Natural killer cell treated with Interleukin-12 subunit alpha and Interleukin-12 subunit beta and Interleukin-15 and Interleukin-18, amount 100 ng/mL, for 72 hours (primary cell): ENCODE data around the gene COL9A3. TPM values are rescaled to one million over a fixed set of nuclear protein-coding genes. Genes with fewer than 3 reads are reported as not detected.
A peak's percentile ranks its signal among the peaks of the same experiment; 100 is the strongest.
"Not testable (repeated sequence)": the region's sequence is repeated elsewhere in the genome, so short reads cannot be mapped to it uniquely, and the experiment has no call there.

Experiments
- ATAC-seq, 2 donors: fragments of 150-1000 bp; cut with Tn5 transposase in 1 of 2; sonication (Bioruptor Pico), chemical (Tn5 transposase) in 1 of 2; 2 replicates each; pipeline ENCODE4 v1.10.0; 2021
- DNase-seq: peaks from one replicate; pipeline ENCODE4 v3.0.0; 2022; ENCODE audit warnings: low spot score
- H3K27ac Mint-ChIP-seq, 2 donors: 1 replicate in 1 of 2; 2 replicates in 1 of 2; pipeline ENCODE4 v1.8.0; 2022; ENCODE audit warnings: mixed read lengths in 2 of 2, mild to moderate bottlenecking in 1 of 2, moderate library complexity in 1 of 2
- H3K27me3 Mint-ChIP-seq, 2 donors: 1 replicate in 1 of 2; 2 replicates in 1 of 2; pipeline ENCODE4 v1.8.0; 2022; ENCODE audit warnings: mixed read lengths in 2 of 2
- H3K36me3 Mint-ChIP-seq: one replicate; pipeline ENCODE4 v1.8.0; 2022; ENCODE audit warnings: mixed read lengths
- H3K4me1 Mint-ChIP-seq, 2 donors: 1 replicate in 1 of 2; 2 replicates in 1 of 2; pipeline ENCODE4 v1.8.0; 2022; ENCODE audit warnings: low read depth in 2 of 2, mixed read lengths in 2 of 2, mild to moderate bottlenecking in 1 of 2
- H3K4me3 Mint-ChIP-seq: one replicate; pipeline ENCODE4 v1.8.0; 2022; ENCODE audit warnings: mixed read lengths
- H3K9me3 Mint-ChIP-seq: 2 replicates; pipeline ENCODE4 v1.8.0; 2022; ENCODE audit warnings: mixed read lengths
- total RNA-seq, 2 donors: library from RNA; stranded (reverse); gene quantifications; one replicate each; pipeline ENCODE4 v1.2.3, GENCODE V29; 2022

COL9A3 gene
- total RNA-seq, 2 donors from 2014 or later = not detected

DNA sequence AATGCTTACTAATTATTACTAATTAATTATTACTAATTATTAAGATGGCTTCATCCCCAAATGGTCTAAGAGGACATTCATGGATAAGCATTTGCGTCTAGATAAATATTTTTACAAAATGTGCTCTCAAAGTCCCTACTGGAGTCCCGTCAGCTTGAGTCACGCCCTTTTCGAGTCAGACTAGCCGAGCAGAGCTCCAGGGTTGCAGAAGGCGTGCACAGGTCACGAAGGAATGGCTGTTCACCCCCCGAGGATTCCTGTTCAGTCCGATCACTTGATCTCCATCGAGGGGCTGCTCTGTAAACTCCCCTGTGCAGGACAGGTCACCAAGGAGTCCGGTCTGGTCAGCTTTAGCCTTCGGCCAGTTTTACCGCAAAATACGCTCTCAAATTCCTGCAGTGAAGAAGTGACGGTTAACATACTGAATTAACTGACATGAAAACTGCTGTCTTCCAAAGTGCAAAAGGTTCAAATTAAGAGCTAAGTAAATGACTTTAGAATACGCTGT, 24.9 kb downstream of the COL9A3 start:
- H3K4me3 Mint-ChIP-seq = no peak overlapping the region
- DNase-seq (no peak), ATAC-seq (no peak)
- no peaks in the 10 kb centered on the region for H3K36me3 Mint-ChIP-seq
- no peak overlapping the region for H3K27ac Mint-ChIP-seq
- H3K4me1 Mint-ChIP-seq = no peaks in the 10 kb centered on the region
- no peaks in the 10 kb centered on the region for H3K9me3 Mint-ChIP-seq
- H3K27me3 Mint-ChIP-seq = no peaks in the 10 kb centered on the region

DNA sequence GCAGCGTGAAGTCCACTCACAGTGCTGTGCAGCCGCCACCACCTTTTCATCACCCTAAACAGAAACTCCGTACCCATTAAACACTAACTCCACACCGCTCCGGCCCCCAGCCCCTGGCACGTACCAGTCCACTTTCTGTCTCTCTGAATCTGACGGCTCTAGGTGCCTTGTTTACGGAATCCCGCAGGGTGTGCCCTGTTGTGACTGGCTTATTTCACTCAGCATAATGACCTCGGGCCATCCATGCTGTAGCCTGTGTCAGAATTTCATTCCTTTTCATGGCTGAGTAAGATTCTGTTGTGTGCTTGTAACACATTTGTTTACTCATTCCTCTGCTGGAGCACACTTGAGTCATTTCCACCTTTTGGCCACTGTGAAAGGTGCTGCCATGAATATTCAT, 26.8 kb downstream of the COL9A3 start:
- peak; percentile 15 for DNase-seq
- H3K9me3 Mint-ChIP-seq = no peaks in the 10 kb centered on the region

DNA sequence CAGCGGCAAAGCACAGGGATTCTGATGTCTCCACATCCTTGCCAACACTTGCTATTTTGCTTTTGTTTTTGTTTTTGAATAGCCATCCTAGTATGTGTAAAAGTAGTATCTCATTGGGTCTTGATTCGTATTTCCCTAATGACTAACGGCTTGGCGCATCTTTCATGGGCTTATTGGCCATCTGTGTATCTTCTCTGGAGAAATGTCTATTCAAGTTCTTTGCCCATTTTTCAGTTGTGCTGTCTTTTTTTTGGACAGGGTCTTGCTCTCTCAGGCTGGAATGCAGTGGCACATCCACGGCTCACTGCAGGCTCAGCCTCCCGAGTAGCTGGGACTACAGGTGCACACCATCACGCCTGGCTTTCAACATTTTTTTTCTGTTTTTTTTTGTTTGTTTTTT, 27.3 kb downstream of the COL9A3 start:
- no peak overlapping the region for H3K27ac Mint-ChIP-seq
- H3K4me1 Mint-ChIP-seq = no peaks in the 10 kb centered on the region
- H3K4me3 Mint-ChIP-seq = no peak overlapping the region
- ATAC-seq (no peak), DNase-seq (no peak)
- no peaks in the 10 kb centered on the region for H3K9me3 Mint-ChIP-seq
- H3K27me3 Mint-ChIP-seq = no peaks in the 10 kb centered on the region
- no peaks in the 10 kb centered on the region for H3K36me3 Mint-ChIP-seq

More for the DNA sequence above, 26.8 kb downstream of the COL9A3 start:
- no peak overlapping the region for H3K27ac Mint-ChIP-seq
- ATAC-seq = peak in 1 of 2 donors; percentile 46
- H3K4me1 Mint-ChIP-seq = no peaks in the 10 kb centered on the region
- no peaks in the 10 kb centered on the region for H3K27me3 Mint-ChIP-seq
- no peaks in the 10 kb centered on the region for H3K36me3 Mint-ChIP-seq
- H3K4me3 Mint-ChIP-seq = no peak overlapping the region

DNA sequence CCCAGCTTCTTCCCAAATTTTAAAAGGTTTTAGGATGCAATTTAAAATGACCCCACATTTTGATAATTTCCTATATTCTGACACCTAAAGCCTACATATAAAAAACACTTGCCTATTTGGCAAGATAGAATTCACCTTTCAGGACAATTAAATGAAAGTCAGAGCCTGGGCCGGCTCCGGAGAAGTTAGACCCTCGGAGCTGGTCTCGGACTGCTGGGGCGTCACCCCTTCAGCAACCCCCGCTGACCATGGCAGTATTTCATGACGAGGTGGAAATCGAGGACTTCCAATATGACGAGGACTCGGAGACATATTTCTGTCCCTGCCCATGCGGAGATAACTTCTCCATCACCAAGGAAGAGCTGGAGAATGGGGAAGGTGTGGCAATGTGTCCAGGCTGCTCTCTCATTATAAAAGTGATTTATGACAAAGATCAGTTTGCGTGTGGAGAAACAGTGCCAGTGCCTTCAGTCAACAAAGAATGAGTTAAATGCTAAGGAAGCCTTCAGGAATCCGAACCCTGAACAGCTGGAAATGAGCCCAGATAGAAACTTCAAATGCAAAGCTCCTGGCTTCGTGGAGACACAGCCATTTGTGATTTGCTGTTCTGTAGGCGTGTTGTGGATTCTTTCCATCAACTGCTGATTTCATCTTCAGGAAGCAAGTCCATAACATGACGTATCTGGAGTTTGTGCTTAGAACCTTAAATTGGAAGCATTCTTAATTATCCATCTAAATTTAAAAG, 28.7 kb downstream of the COL9A3 start:
- no peaks in the 10 kb centered on the region for H3K27me3 Mint-ChIP-seq
- ATAC-seq = no peak

DNA sequence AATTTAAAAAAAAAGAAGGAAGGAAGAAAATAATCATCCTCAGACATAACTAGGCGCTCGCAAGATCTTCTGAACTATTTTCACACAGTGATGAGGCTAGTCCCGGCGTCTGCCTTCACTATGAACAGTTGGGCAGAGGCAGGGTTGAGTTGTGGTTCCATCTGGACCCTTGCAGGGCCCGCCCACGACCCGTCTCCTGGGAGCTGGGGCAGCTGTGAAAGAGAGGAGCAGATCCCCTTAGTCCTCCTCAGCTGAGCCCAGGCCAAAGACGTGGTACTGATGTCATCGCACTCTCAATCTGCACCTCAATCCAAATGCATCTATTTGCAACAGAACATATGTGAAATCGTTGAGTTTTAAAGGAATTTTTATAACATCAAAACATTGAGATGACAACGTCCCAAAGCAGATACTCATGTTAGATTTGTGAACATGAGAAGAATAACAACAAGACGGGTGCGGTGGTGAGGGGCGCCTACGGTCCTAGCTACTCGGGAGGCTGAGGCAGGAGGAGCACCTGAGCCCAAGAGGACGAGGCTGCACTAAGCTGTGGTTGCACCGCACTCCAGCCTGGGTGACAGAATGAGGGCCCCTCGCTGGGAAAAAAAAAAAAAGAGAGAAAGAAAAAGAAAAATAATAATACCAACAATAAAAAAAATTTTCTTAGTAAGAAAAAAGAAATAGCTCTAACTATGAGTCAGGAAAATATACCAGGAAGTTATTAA, 29.5 kb downstream of the COL9A3 start:
- DNase-seq (peak; percentile 51), ATAC-seq (no peak)
- Mint-ChIP-seq H3K9me3 (no peaks in the 10 kb centered on the region), H3K4me3 (no peak overlapping the region), H3K4me1 (no peaks in the 10 kb centered on the region), H3K27ac (no peak overlapping the region), H3K27me3 (no peaks in the 10 kb centered on the region), H3K36me3 (no peaks in the 10 kb centered on the region)

More for the DNA sequence above, 28.7 kb downstream of the COL9A3 start:
- peak; percentile 22 for DNase-seq
- no peak overlapping the region for H3K4me3 Mint-ChIP-seq
- no peaks in the 10 kb centered on the region for H3K9me3 Mint-ChIP-seq
- no peaks in the 10 kb centered on the region for H3K4me1 Mint-ChIP-seq
- H3K36me3 Mint-ChIP-seq = no peaks in the 10 kb centered on the region
- H3K27ac Mint-ChIP-seq = no peak overlapping the region

DNA sequence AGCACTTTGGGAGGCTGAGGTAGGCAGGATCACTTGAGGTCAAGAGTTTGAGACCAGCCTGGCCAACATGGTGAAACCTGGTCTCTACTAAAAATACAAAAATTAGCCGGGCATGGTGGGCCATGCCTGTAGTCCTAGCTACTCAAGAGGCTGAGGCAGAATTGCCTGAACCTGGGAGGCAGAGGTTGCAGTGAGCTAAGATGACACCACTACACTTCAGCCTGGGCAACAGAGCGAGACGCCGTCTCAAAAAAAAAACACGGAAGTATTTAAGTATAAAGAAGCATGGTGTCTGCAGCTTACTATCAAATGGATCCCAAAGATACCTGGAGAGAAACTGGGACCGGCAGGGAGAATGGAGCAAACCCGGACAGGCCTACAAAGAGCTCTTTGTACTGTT, 32.1 kb downstream of the COL9A3 start:
- not testable (repeated sequence) for DNase-seq, H3K27me3 Mint-ChIP-seq, H3K4me3 Mint-ChIP-seq, ATAC-seq, H3K9me3 Mint-ChIP-seq, H3K27ac Mint-ChIP-seq, H3K36me3 Mint-ChIP-seq, H3K4me1 Mint-ChIP-seq

DNA sequence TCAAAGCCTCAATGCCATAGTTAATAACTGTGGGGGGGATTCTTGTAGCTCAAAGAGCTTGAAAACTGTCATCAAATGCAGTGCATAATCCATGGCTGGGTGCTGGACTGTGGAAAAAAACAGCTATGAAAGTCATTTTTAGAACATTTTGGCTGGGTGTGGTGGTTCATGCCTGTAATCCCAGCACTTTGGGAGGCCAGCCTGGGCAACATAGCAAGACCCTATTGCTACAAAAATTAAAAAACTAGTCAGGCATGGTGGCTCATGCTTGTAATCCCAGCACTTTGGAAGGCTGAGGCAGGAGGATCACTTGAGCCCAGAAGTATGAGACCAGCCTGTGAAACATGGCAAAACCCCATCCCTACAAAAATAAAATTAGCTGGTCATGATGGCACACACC, 32.6 kb downstream of the COL9A3 start:
- ATAC-seq = no peak
- Mint-ChIP-seq H3K27ac (no peak overlapping the region), H3K4me1 (peaks cover 0 to 7% of the 10 kb centered on the region in 2 donors), H3K9me3 (no peaks in the 10 kb centered on the region), H3K27me3 (no peaks in the 10 kb centered on the region), H3K4me3 (no peak overlapping the region), H3K36me3 (peaks cover 4% of the 10 kb centered on the region)
- no peak for DNase-seq

DNA sequence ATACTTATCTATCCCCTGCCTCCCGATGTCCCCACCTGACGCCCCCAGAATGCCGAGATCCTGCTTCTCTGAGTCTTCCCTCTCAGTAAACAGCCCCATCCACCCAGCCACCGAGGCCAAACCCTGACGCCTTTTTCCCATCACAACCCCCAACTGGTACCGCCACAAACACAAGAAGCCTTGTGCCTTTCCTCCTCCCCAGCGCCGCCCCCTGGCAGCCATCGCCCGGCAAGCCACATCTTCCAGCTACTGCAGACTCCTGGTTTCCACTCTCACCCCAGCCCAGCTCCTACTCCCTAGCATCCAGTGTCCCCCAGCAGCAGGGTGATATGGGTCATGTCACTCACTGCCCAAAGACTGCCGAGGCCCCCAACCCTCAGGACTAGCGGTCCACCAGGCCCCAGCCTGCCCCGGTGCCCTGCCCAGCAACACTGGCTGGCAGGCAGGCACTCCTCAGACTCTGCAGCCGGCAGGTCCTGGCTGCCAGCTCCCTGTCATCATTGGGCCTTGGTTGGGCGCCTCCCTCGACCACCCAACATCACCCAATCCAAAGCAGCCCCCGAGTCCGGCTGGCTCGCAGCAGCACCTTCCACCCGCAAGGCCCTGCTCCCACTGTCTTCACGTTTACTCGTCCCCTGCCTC, 33.6 kb downstream of the COL9A3 start:
- no peaks in the 10 kb centered on the region for H3K27me3 Mint-ChIP-seq
- H3K27ac Mint-ChIP-seq = no peak overlapping the region
- ATAC-seq (no peak), DNase-seq (peak; percentile 56)
- H3K4me3 Mint-ChIP-seq = no peak overlapping the region
- peaks cover 0 to 7% of the 10 kb centered on the region in 2 donors for H3K4me1 Mint-ChIP-seq
- peaks cover 4% of the 10 kb centered on the region for H3K36me3 Mint-ChIP-seq
- no peaks in the 10 kb centered on the region for H3K9me3 Mint-ChIP-seq

DNA sequence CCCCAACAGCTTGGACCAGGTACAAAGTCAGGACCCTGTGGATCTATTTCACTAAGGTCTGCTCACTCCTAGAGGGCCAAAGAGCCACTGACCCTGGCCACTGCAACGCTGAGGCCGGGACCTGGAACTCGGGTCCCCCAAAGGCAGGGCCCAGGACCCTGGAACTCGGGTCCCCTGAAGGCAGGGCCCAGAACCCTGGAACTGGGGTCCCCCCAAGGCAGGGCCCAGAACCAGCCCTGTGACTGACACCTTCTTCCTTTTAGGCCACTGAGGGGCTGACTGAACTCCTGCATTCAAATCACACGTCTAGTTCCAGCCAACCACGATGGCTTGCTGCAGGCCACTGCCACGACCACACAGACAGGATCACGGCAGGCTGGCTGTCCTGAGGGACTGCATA, 35.3 kb downstream of the COL9A3 start:
- Mint-ChIP-seq H3K27me3 (no peaks in the 10 kb centered on the region), H3K36me3 (peaks cover 5% of the 10 kb centered on the region), H3K4me3 (no peak overlapping the region), H3K9me3 (no peaks in the 10 kb centered on the region), H3K4me1 (peaks cover 0 to 7% of the 10 kb centered on the region in 2 donors), H3K27ac (no peak overlapping the region)
- ATAC-seq (peak in 1 of 2 donors; percentile 36), DNase-seq (peak; percentile 35)

DNA sequence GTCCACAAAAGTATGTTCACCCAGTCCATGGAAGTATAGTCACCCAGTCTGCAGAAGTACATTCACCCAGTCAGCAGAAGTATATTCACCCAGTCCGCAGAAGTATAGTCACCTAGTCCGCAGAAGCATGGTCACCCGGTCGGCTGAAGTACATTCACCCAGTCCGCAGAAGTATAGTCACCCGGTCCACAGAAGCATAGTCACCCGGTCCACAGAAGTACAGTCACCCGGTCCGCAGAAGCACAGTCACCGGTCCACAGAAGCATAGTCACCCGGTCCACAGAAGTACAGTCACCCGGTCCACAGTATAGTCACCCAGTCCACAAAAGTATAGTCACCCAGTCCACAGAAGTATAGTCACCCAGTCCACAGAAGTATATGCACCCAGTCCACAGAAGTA, 36.0 kb downstream of the COL9A3 start:
- no peaks in the 10 kb centered on the region for H3K27me3 Mint-ChIP-seq
- ATAC-seq = no peak
- DNase-seq = peak; percentile 56
- H3K27ac Mint-ChIP-seq = no peak overlapping the region
- H3K4me3 Mint-ChIP-seq = no peak overlapping the region
- no peaks in the 10 kb centered on the region for H3K9me3 Mint-ChIP-seq
- H3K36me3 Mint-ChIP-seq = peaks cover 11% of the 10 kb centered on the region
- H3K4me1 Mint-ChIP-seq = peaks cover 5 to 7% of the 10 kb centered on the region in 2 donors

DNA sequence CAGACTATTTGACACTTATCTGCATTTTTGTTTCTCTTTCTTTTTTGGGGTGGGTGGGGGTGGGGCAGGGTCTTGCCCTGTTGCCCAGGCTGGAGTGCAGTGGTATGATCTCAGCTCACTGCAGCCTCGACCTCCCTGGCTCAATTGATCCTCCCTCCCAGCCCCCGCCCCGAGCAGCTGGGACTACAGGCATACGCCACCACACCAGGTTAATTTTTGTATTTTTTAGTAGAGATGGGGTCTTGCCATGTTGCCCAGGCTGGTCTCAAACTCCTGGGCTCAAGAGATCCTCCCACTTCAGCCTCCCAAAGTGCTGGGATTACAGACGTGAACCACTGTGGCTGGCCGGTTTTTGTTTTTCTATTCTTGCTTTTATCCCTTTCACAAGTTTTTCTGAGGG, 36.5 kb downstream of the COL9A3 start:
- not testable (repeated sequence) for ATAC-seq, H3K27ac Mint-ChIP-seq, H3K27me3 Mint-ChIP-seq, H3K4me3 Mint-ChIP-seq, H3K9me3 Mint-ChIP-seq
- peak; percentile 10 for DNase-seq
- H3K36me3 Mint-ChIP-seq = peaks cover 15% of the 10 kb centered on the region
- peaks cover 9 to 11% of the 10 kb centered on the region in 2 donors for H3K4me1 Mint-ChIP-seq

DNA sequence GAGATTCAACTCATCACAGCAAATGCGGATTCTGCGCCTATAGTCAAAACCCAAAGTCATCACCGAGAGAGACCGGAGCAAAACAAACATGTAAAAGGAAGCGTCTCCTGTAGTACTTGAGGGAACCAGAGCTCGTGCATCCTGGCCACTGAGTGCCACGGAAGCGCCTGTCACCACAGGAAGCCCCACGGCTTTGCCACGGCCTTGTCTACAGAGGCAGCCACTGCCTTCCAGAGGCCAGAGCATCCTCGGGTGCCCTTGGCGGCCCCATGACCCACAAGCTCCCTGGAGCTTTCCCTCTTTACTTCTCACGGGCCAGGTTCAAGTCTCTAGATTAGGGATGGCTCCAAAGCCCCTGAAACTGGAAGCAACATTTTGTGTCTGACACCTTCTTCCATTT, 37.3 kb downstream of the COL9A3 start:
- H3K27me3 Mint-ChIP-seq = no peaks in the 10 kb centered on the region
- H3K36me3 Mint-ChIP-seq = peaks cover 15% of the 10 kb centered on the region
- no peaks in the 10 kb centered on the region for H3K9me3 Mint-ChIP-seq
- peaks cover 10 to 13% of the 10 kb centered on the region in 2 donors for H3K4me1 Mint-ChIP-seq
- no peak overlapping the region for H3K4me3 Mint-ChIP-seq
- H3K27ac Mint-ChIP-seq = no peak overlapping the region
- no peak for ATAC-seq
- DNase-seq = no peak

DNA sequence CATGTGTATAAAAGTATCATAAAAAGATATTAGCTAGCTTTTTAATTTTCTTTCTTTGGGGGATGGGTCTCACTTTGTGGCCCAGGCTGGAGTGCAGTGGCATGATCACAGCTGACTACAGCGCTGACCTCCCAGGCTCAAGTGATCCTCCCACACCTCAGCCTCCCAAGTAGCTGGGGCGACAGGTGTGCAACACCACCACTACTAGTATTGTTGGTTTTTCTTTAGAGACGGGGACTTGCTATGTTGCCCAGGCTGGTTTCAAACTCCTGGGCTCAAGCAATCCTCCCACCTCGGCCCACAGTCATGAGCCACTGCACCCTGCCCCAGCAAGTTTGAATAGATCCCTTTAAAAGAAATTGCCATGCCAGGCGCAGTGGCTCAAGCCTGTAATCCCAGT, 38.3 kb downstream of the COL9A3 start:
- Mint-ChIP-seq H3K9me3 (no peaks in the 10 kb centered on the region), H3K27me3 (no peaks in the 10 kb centered on the region), H3K27ac (no peak overlapping the region), H3K4me3 (no peak overlapping the region), H3K36me3 (peaks cover 15% of the 10 kb centered on the region), H3K4me1 (peaks cover 13 to 15% of the 10 kb centered on the region in 2 donors)
- ATAC-seq (no peak), DNase-seq (no peak)
